Transverse colon (tissue), 4 donors: Measurements from ENCODE around the gene RTTN. TPM values are rescaled to one million over a fixed set of nuclear protein-coding genes. Genes with fewer than 3 reads are reported as not detected.

Source experiments
- DNase-seq: peaks from one replicate; pipeline ENCODE4 v3.0.0-alpha.2; 2019
- H3K27ac ChIP-seq, 4 donors: fragments of 200-600 bp; sonication (generic); 2 replicates each; pipeline ENCODE4 v1.5.1; 2016 to 2018; ENCODE audit warnings: inconsistent platforms in 4 of 4
- H3K27me3 ChIP-seq: fragments of 200-600 bp; sonication (generic); 2 replicates; pipeline ENCODE4 v1.5.1; 2017; ENCODE audit warnings: inconsistent platforms
- H3K36me3 ChIP-seq, 4 donors: fragments of 200-600 bp; sonication (generic); 2 replicates each; pipeline ENCODE4 v1.5.1; 2017 to 2019; ENCODE audit warnings: inconsistent platforms in 4 of 4
- H3K4me1 ChIP-seq, 4 donors: fragments of 200-600 bp; sonication (generic); 2 replicates each; pipeline ENCODE4 v1.5.1; 2017 to 2020; ENCODE audit warnings: inconsistent platforms in 4 of 4
- H3K4me3 ChIP-seq, 4 donors: fragments of 200-600 bp; sonication (generic); 1 replicate in 1 of 4; 2 replicates in 3 of 4; pipeline versions ENCODE4 v1.5.1 to v1.6.1; 2017 to 2019; ENCODE audit warnings: inconsistent platforms in 4 of 4
- H3K9me3 ChIP-seq, 2 donors: fragments of 200-600 bp; sonication (generic); 2 replicates each; pipeline ENCODE4 v1.5.1; 2017 to 2019; ENCODE audit warnings: inconsistent platforms in 2 of 2
- EP300 ChIP-seq: sonication (generic); formaldehyde crosslinking; IDR thresholded peaks from one replicate; pipeline ENCODE4 v1.6.1; 2017; ENCODE audit warnings: antibody characterized with exemption, low read depth
- POLR2A ChIP-seq: fragments of 450-650 bp; IDR thresholded peaks from one replicate; pipeline ENCODE4 v1.6.1; 2016; ENCODE audit warnings: antibody characterized with exemption, mild to moderate bottlenecking, moderate library complexity
- POLR2AphosphoS5 ChIP-seq, 3 donors: sonication (generic); formaldehyde crosslinking; IDR thresholded peaks; one replicate each; pipeline ENCODE4 v1.6.1; 2016; ENCODE audit warnings: antibody characterized with exemption in 3 of 3
- WGBS, 2 donors: methylation state at CpG; one replicate each; pipeline ENCODE4 v1.1.5; 2018; ENCODE audit warnings: low coverage in 1 of 2; 5-methylcytosine and 5-hydroxymethylcytosine counted together
- in situ Hi-C, 4 donors: fragments of 200-750 bp; cut with MboI; loops; one replicate each; pipeline versions ENCODE4 v1.15.0 to v1.15.1; 2017; ENCODE audit warnings: low sequenced_read_pairs in 3 of 4, low pct_ligation_motif_present in 1 of 4, low pct_unique_long_range_greater_than_20kb in 1 of 4
- intact Hi-C: fragments of 100-400 bp; cut with DNase I; formaldehyde crosslinking; loops from one replicate; pipeline ENCODE4 v1.15.1; 2023; ENCODE audit warnings: low total_unique reads
- total RNA-seq, 4 donors: library from RNA; depleted of rRNA; stranded (reverse); fragments of >200 nt; gene quantifications; one replicate each; pipeline ENCODE4 v1.1.0, GENCODE V29; 2016
- TF ChIP-seq, protein P1 (sequence below), 5 experiments: fragments of 200-600 bp in 3 of 5; fragments of 450-650 bp in 2 of 5; sonication (generic) in 3 of 5; IDR thresholded peaks; 1 replicate in 2 of 5; 2 replicates in 3 of 5; pipeline ENCODE4 v1.5.1; 2016 to 2017; ENCODE audit warnings: antibody characterized with exemption in 5 of 5, inconsistent platforms in 3 of 5, mild to moderate bottlenecking in 2 of 5, moderate library complexity in 1 of 5

Gene RTTN
- total RNA-seq, 4 donors from 2014 or later, result 9.7 to 18.7 (median 13.1) TPM

GRCh38 chr18:69961718-69962117, 243.8 kb downstream of the RTTN start:
- no peak overlapping the region for H3K27ac ChIP-seq
- no peaks in the 10 kb centered on the region for H3K36me3 ChIP-seq
- intact Hi-C loops (no loop called here), in situ Hi-C loops (no loop called here)
- H3K9me3 ChIP-seq, result no peaks in the 10 kb centered on the region
- 96 to 100% methylated on average over 2 to 3 of the region's 3 CpGs for WGBS, 2 donors
- H3K4me3 ChIP-seq, result no peak overlapping the region
- H3K27me3 ChIP-seq, result no peaks in the 10 kb centered on the region
- no peaks in the 10 kb centered on the region for H3K4me1 ChIP-seq
- TF ChIP-seq POLR2AphosphoS5 (IDR thresholded peaks at IDR 0.05), result no peak
- TF ChIP-seq, protein P1, sequence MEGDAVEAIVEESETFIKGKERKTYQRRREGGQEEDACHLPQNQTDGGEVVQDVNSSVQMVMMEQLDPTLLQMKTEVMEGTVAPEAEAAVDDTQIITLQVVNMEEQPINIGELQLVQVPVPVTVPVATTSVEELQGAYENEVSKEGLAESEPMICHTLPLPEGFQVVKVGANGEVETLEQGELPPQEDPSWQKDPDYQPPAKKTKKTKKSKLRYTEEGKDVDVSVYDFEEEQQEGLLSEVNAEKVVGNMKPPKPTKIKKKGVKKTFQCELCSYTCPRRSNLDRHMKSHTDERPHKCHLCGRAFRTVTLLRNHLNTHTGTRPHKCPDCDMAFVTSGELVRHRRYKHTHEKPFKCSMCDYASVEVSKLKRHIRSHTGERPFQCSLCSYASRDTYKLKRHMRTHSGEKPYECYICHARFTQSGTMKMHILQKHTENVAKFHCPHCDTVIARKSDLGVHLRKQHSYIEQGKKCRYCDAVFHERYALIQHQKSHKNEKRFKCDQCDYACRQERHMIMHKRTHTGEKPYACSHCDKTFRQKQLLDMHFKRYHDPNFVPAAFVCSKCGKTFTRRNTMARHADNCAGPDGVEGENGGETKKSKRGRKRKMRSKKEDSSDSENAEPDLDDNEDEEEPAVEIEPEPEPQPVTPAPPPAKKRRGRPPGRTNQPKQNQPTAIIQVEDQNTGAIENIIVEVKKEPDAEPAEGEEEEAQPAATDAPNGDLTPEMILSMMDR (IDR thresholded peaks at IDR 0.05), result no peak
- TF ChIP-seq EP300, result no peak
- DNase-seq, result no peak

DNA sequence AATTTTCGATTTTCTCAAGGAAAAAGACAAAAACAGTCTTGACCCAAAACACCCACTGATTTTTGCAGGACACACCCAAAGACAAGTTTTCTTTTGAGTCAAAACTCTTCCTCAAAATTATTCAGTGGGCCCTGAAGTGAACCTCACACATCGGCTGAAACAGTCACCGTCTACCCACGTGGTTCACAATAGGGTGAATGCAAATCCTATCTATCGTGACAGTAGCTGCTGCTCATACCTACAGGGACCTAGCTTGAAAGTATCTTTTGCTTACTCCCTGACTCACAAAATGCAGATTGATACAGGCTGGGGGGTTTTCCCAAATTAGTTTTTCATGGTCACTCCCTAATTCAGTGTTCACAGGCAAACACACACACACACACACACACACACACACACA, 247.1 kb downstream of the RTTN start:
- Histone ChIP-seq H3K27ac (no peak overlapping the region), H3K4me1 (peaks cover 0 to 4% (median 0%) of the 10 kb centered on the region in 4 donors), H3K9me3 (no peaks in the 10 kb centered on the region), H3K27me3 (no peaks in the 10 kb centered on the region), H3K4me3 (no peak overlapping the region), H3K36me3 (no peaks in the 10 kb centered on the region)
- intact Hi-C loops, result no loop called here
- TF ChIP-seq POLR2A (no peak), EP300 (no peak), POLR2AphosphoS5 (IDR thresholded peaks at IDR 0.05) (no peak)
- WGBS, 2 donors, result 68% methylated on average over 2 to 5 of the region's 5 CpGs
- in situ Hi-C loops, result no loop called here
- no peak for DNase-seq

DNA sequence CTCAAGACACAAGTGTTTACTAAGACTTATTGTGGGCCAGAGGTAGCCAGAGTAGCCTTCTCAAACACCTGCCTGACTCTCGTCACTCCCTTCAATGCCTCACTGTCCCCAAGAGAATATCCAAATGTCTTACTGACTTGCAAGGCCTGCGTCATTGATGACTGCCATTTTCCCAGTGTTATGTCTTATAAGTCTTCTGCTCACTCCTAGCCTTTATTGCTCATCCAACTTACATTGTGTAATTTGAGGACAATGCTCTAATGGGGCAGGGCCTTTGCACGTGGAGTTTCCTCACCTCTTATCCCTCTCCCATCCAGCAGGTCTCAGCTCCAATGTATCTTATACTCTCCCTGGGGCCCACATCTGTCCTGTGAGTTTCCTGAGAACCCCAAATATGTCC, 247.7 kb downstream of the RTTN start:
- H3K4me3 ChIP-seq, result no peak overlapping the region
- no peak overlapping the region for H3K27ac ChIP-seq

DNA sequence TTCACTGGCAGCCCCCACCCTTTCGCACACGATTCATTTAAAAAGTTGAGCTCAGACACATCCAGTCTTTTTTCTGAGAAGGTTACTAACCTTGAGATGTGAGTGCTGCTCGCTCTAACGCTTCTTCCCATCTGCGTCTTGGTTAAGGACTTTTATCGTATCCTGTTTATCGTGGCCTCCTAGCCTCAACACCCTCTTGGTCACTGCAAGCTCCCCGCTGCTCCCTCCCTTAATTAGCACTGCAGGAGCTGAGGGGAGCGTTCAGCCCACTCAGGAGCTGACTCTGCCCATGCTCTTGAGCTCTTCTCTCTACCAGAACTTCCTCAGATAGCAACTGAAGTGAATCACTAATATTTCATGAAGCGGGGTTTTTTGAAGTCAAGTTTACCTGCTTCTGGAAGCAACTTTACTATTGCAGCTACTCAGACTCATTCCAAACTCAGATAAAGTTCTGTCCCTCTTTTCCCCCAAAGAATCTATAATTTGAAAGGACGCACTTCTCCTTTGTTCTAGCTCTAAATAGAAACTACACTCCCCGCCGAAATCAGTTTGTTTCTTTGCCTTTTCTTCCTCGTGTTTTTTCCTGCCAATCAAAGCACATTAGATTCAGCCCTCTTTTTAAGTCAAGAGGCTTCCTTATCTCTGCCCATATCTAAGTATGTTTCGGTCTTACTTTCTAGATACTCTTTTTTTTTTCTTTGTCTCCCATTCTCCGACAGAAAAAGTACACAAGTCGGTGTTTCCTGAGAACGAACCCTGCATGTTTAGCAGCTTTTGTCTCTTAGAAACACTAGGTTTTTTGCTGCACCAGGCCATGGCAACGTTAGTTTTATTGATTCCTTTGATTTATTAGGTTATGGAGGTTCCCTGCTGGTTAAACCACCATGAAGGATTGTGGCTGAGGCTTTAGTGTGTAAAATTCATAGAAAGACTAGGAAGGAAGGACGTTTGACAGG, 248.5 kb downstream of the RTTN start:
- DNase-seq, result no peak
- no peaks in the 10 kb centered on the region for H3K36me3 ChIP-seq
- H3K27me3 ChIP-seq, result no peaks in the 10 kb centered on the region
- peak overlapping the region in 1 of 4 donors; percentile 9 for H3K4me3 ChIP-seq
- in situ Hi-C loops (no loop called here), intact Hi-C loops (no loop called here)
- WGBS, 2 donors, result 56 to 70% methylated on average over 14 to 20 of the region's 20 CpGs
- H3K27ac ChIP-seq, result peak overlapping the region in 3 of 4 donors; percentile 32 to 54 (median 35)
- H3K9me3 ChIP-seq, result no peaks in the 10 kb centered on the region
- TF ChIP-seq, protein P1 (IDR thresholded peaks at IDR 0.05), result no peak
- TF ChIP-seq EP300 (no peak), POLR2A (no peak)
- H3K4me1 ChIP-seq, result peaks cover 0 to 4% (median 0%) of the 10 kb centered on the region in 4 donors

More for the DNA sequence above, 247.7 kb downstream of the RTTN start:
- WGBS, 2 donors, result 79 to 100% methylated on average over 2 to 3 of the region's 3 CpGs
- TF ChIP-seq, protein P1 (IDR thresholded peaks at IDR 0.05), result no peak
- TF ChIP-seq POLR2A (no peak), POLR2AphosphoS5 (IDR thresholded peaks at IDR 0.05) (no peak), EP300 (no peak)
- no peak for DNase-seq
- no peaks in the 10 kb centered on the region for H3K27me3 ChIP-seq
- in situ Hi-C loops (no loop called here), intact Hi-C loops (no loop called here)
- peaks cover 0 to 4% (median 0%) of the 10 kb centered on the region in 4 donors for H3K4me1 ChIP-seq
- H3K36me3 ChIP-seq, result no peaks in the 10 kb centered on the region
- no peaks in the 10 kb centered on the region for H3K9me3 ChIP-seq
